GM23338 (cell line): ENCODE measurements around the gene KLHDC9. TPM values are rescaled to one million over a fixed set of nuclear protein-coding genes. Genes with fewer than 3 reads are reported as not detected.

Experiments
- ATAC-seq: fragments of 200-7000 bp; cut with Tn5 transposase; 3 replicates; pipeline ENCODE4 v1.9.1; 2020
- DNase-seq: peaks from one replicate; pipeline ENCODE4 v3.0.0-alpha.2; 2015; ENCODE audit warnings: low spot score
- H2AFZ ChIP-seq: fragments of 200-600 bp; sonication (generic); 2 replicates; pipeline ENCODE4 v1.8.0; 2016; ENCODE audit warnings: antibody characterized with exemption, mild to moderate bottlenecking, moderate library complexity
- H3F3A ChIP-seq: fragments of 200-600 bp; sonication (generic); replicated peaks from 2 replicates; pipeline ENCODE4 v1.8.0; 2017; ENCODE audit warnings: antibody characterized with exemption, mixed run types, low read depth
- H3K27ac ChIP-seq: fragments of 200-600 bp; sonication (generic); 2 replicates; pipeline ENCODE4 v1.6.1; 2016; ENCODE audit warnings: low read depth
- H3K27me3 ChIP-seq: fragments of 200-600 bp; sonication (generic); 2 replicates; pipeline ENCODE4 v1.8.0; 2016; ENCODE audit warnings: mild to moderate bottlenecking, mixed run types, moderate library complexity; ENCODE audit not compliant: insufficient read depth
- H3K36me3 ChIP-seq: fragments of 200-600 bp; sonication (generic); 2 replicates; pipeline ENCODE4 v1.8.0; 2016; ENCODE audit warnings: mild to moderate bottlenecking; ENCODE audit not compliant: insufficient read depth
- H3K4me1 ChIP-seq: fragments of 200-600 bp; sonication (generic); 2 replicates; pipeline ENCODE4 v1.8.0; 2016; ENCODE audit warnings: mild to moderate bottlenecking, moderate library complexity; ENCODE audit not compliant: insufficient read depth
- H3K4me2 ChIP-seq: fragments of 200-600 bp; sonication (generic); 2 replicates; pipeline ENCODE4 v1.7.1; 2017; ENCODE audit warnings: mixed run types
- H3K4me3 ChIP-seq: fragments of 200-600 bp; sonication (generic); 2 replicates; pipeline ENCODE4 v1.6.1; 2016; ENCODE audit warnings: mixed run types
- H3K79me2 ChIP-seq: fragments of 200-600 bp; sonication (generic); replicated peaks from 2 replicates; pipeline ENCODE4 v1.8.0; 2017; ENCODE audit warnings: mild to moderate bottlenecking; ENCODE audit not compliant: insufficient read depth
- H3K9me2 ChIP-seq: fragments of 200-600 bp; sonication (generic); 2 replicates; pipeline ENCODE4 v1.8.0; 2017; ENCODE audit not compliant: insufficient read depth
- H4K20me1 ChIP-seq: fragments of 200-600 bp; sonication (generic); replicated peaks from 2 replicates; pipeline ENCODE4 v1.8.0; 2017; ENCODE audit warnings: mild to moderate bottlenecking; ENCODE audit not compliant: insufficient read depth
- H3K27ac Mint-ChIP-seq: 2 replicates; pipeline ENCODE4 v1.8.0; 2020; ENCODE audit warnings: inconsistent platforms, mild to moderate bottlenecking, moderate library complexity, mixed read lengths
- H3K27me3 Mint-ChIP-seq: 3 replicates; pipeline ENCODE4 v1.8.0; 2022; ENCODE audit warnings: low read depth, mild to moderate bottlenecking, moderate library complexity, mixed read lengths, inconsistent platforms; ENCODE audit not compliant: insufficient read depth, poor library complexity
- H3K36me3 Mint-ChIP-seq: 3 replicates; pipeline ENCODE4 v1.8.0; 2021; ENCODE audit warnings: low read depth, mild to moderate bottlenecking, inconsistent platforms, moderate library complexity, mixed read lengths
- H3K4me1 Mint-ChIP-seq: 3 replicates; pipeline ENCODE4 v1.8.0; 2020; ENCODE audit warnings: mild to moderate bottlenecking, inconsistent platforms, mixed read lengths
- H3K4me3 Mint-ChIP-seq: 3 replicates; pipeline ENCODE4 v1.8.0; 2021; ENCODE audit warnings: moderate library complexity, mild to moderate bottlenecking, inconsistent platforms, mixed read lengths
- H3K9me3 Mint-ChIP-seq: 3 replicates; pipeline ENCODE4 v1.8.0; 2020; ENCODE audit warnings: moderate library complexity, mild to moderate bottlenecking, inconsistent platforms, mixed read lengths
- CREB1 ChIP-seq: fragments of 250-450 bp; sonication (Bioruptor Pico); IDR thresholded peaks from 2 replicates; pipeline ENCODE4 v1.5.0; 2020; ENCODE audit warnings: low read depth, mild to moderate bottlenecking, moderate library complexity
- CTCF ChIP-seq, 2 experiments: fragments of 200-600 bp in 1 of 2; sonication (generic) in 1 of 2; conservative IDR thresholded peaks; 2 replicates each; pipeline versions ENCODE4 v1.5.1 to v1.6.1; 2016 to 2017; ENCODE audit warnings: antibody characterized with exemption in 2 of 2, low read depth in 2 of 2, mild to moderate bottlenecking in 2 of 2, moderate library complexity in 1 of 2
- EZH2 ChIP-seq: fragments of 200-600 bp; sonication (generic); IDR thresholded peaks from one replicate; pipeline ENCODE4 v1.8.0; 2017; ENCODE audit warnings: antibody characterized with exemption, mild to moderate bottlenecking, low read depth; ENCODE audit not compliant: unreplicated experiment
- EZH2phosphoT487 ChIP-seq: fragments of 200-600 bp; sonication (generic); IDR thresholded peaks from one replicate; pipeline ENCODE4 v1.8.1; 2018; ENCODE audit warnings: antibody characterized with exemption; ENCODE audit not compliant: unreplicated experiment
- NANOG ChIP-seq: IDR thresholded peaks from 2 replicates; pipeline ENCODE4 v1.6.1; 2016; ENCODE audit warnings: antibody characterized with exemption, borderline replicate concordance
- POLR2AphosphoS5 ChIP-seq: IDR thresholded peaks from 2 replicates; pipeline ENCODE4 v1.6.1; 2016; ENCODE audit warnings: antibody characterized with exemption, low read depth
- polyA plus RNA-seq: library from polyadenylated mRNA; unstranded; fragments of >200 nt; fragmentation: Nextera tagmentation; extraction: Ambion mirVana; gene quantifications from 2 replicates; pipeline ENCODE4 v1.2.1, GENCODE V29; 2016
- total RNA-seq: library from RNA; depleted of rRNA; stranded (reverse); fragments of >200 nt; shearing (Covaris generic); gene quantifications from 2 replicates; pipeline ENCODE4 v1.2.3, GENCODE V29; 2014
- TF ChIP-seq, protein P1 (sequence below): IDR thresholded peaks from 2 replicates; pipeline ENCODE4 v1.6.1; 2016; ENCODE audit warnings: antibody characterized with exemption

Gene KLHDC9
- total and polyA plus RNA-seq, 2 experiments from 2014 or later: 5.6 to 6.6 TPM

GRCh38 chr1:161131523-161132409 lies 33.6 kb downstream of the KLHDC9 start:
- peaks cover 77% of the 10 kb centered on the region for H3K79me2 ChIP-seq
- TF ChIP-seq NANOG: no peak
- TF ChIP-seq EZH2: no peak
- H3K4me1 Mint-ChIP-seq: peaks cover 23% of the 10 kb centered on the region

GRCh38 chr1:161132410-161133219 lies 34.5 kb downstream of the KLHDC9 start, which contains the start of gene DEDD:
Gene DEDD, minus strand, starts transcription at chr1:161132667. Its CDS starts 8,205 bp downstream, at chr1:161124462.
- Mint-ChIP-seq H3K4me1 (peaks cover 23% of the 10 kb centered on the region), H3K4me3 (no peak within 1 kb of the TSS; the same call in 2 of the 3 replicates), H3K27me3 (peaks cover 3% of the 10 kb centered on the region), H3K27ac (peak within 1 kb of the TSS; percentile 97), H3K36me3 (peaks cover 16% of the 10 kb centered on the region), H3K9me3 (no peaks in the 10 kb centered on the region)
- Histone ChIP-seq H3K27ac (peak within 1 kb of the TSS; percentile 97), H3K4me1 (peaks cover 29% of the 10 kb centered on the region), H3K9me2 (no peaks in the 10 kb centered on the region; the same call in 1 of the 2 replicates), H4K20me1 (no peaks in the 10 kb centered on the region; the same call in none of the 2 replicates), H3F3A (peaks cover 19% of the 10 kb centered on the region), H3K79me2 (peaks cover 69% of the 10 kb centered on the region), H2AFZ (peak within 1 kb of the TSS; percentile 87), H3K4me2 (peak within 1 kb of the TSS; percentile 87), H3K27me3 (no peaks in the 10 kb centered on the region), H3K4me3 (peak within 1 kb of the TSS; percentile 77), H3K36me3 (peaks cover 18% of the 10 kb centered on the region)
- DNase-seq (peak; percentile 97), ATAC-seq (peak; percentile 88)
- TF ChIP-seq EZH2 (no peak), CREB1 (CRISPR knock-in tag) (peak; percentile 46), CTCF (conservative IDR thresholded peaks at IDR 0.05; ENCODE audit: low read depth in 2 of 2) (peak in 1 of 2 experiments; percentile 26; a peak in 2 of 4 replicates), EZH2phosphoT487 (no peak), POLR2AphosphoS5 (0 out of 2 replicates have a peak, but pooled peaks have one; percentile 49)
- TF ChIP-seq, protein P1, sequence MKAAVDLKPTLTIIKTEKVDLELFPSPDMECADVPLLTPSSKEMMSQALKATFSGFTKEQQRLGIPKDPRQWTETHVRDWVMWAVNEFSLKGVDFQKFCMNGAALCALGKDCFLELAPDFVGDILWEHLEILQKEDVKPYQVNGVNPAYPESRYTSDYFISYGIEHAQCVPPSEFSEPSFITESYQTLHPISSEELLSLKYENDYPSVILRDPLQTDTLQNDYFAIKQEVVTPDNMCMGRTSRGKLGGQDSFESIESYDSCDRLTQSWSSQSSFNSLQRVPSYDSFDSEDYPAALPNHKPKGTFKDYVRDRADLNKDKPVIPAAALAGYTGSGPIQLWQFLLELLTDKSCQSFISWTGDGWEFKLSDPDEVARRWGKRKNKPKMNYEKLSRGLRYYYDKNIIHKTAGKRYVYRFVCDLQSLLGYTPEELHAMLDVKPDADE: peak; percentile 88

More at GRCh38 chr1:161131523-161132409, 33.6 kb downstream of the KLHDC9 start:
- Histone ChIP-seq H2AFZ (peak overlapping the region; percentile 87), H3K36me3 (peaks cover 20% of the 10 kb centered on the region), H3K27ac (peak overlapping the region; percentile 97), H3K9me2 (no peaks in the 10 kb centered on the region; the same call in 1 of the 2 replicates), H3K27me3 (no peaks in the 10 kb centered on the region), H3F3A (peaks cover 24% of the 10 kb centered on the region), H3K4me1 (peaks cover 24% of the 10 kb centered on the region), H3K4me3 (peak overlapping the region; percentile 77), H4K20me1 (no peaks in the 10 kb centered on the region; the same call in none of the 2 replicates), H3K4me2 (peak overlapping the region; percentile 87)
- peaks cover 3% of the 10 kb centered on the region for H3K27me3 Mint-ChIP-seq
- peak; percentile 22 for DNase-seq
- H3K36me3 Mint-ChIP-seq: peaks cover 23% of the 10 kb centered on the region
- H3K4me3 Mint-ChIP-seq: no peak overlapping the region; the same call in 2 of the 3 replicates
- no peaks in the 10 kb centered on the region for H3K9me3 Mint-ChIP-seq
- H3K27ac Mint-ChIP-seq: peak overlapping the region; percentile 97
- peak; percentile 63 for ATAC-seq
